HG02973 (cell line): ENCODE results near the gene TATDN3.
"Not testable (repeated sequence)": the region's sequence is repeated elsewhere in the genome, so short reads cannot be mapped to it uniquely, and the experiment has no call there.

Experiments
- ATAC-seq: cut with Tn5 transposase; IDR thresholded peaks from one replicate; pipeline ENCODE4 v1.9.1; 2021; ENCODE audit warnings: moderate library complexity; ENCODE audit not compliant: unreplicated experiment

The TATDN3 gene

DNA sequence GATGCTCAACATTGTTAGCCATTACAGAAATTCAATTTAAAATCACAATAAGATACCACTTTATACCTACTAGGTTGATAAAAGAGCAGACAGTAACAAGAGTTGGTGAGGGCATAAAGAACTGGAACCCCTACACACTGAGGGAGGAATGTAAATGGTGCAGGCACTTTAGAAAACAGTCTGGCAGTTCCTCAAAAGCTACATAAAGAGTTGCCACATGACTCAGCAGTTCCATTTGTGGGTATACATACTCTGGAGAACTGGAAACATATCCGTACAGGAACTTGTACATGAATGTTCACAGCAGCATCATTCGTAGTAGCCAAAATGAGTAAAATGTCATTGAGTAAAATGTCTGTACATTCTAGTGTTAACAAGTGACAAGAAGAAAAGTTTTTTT is 17.1 kb upstream of the TATDN3 start:
- no peak for ATAC-seq

DNA sequence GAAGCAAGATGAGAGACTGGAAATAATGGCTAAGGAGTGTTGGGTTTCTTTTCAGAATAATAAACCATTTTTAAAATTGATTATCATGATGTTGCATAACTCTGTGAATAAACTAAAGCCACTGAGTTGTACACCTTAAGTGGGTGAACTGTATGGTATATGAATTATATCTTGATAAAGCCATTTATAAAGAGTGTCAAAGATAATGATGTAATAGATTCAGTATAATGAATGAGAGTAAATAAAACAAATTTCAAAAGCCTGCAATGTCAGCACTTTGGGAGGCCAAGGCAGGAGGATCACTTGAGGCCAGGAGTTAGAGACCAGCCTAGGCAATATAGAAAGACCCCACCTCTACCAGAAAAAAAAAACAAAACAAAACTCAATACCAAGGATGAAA is 16.5 kb upstream of the TATDN3 start:
- ATAC-seq = no peak

DNA sequence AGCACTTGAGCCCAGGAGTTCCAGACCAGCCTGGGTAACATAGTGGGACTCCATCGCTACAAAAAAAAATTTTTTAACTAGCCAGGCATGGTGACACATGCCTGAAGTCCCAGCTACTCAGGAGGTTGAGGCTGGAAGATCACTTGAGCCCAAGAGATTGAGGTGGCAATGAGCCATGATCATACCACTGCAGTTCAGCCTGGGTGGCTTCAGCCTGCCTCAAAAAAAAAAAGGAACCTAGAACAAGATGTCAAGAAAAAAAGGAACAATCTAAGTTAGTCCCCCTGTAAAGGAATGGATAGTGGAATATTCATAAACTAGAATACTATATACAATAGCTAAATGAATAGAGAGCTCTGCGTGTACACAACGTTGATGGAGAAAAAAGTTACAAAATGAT is 14.5 kb upstream of the TATDN3 start:
- ATAC-seq = no peak

DNA sequence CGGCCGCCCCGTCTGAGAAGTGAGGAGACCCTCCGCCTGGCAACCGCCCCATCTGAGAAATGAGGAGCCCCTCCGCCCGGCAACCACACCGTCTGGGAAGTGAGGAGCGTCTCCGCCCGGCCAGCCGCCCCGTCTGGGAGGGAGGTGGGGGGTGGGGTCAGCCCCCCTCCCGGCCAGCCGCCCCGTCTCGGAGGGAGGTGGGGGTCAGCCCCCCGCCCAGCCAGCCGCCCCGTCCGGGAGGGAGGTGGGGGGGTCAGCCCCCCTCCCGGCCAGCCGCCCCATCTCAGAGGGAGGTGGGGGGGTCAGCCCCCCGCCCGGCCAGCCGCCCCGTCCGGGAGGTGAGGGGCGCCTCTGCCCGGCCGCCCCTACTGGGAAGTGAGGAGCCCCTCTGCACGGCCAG is 12.6 kb upstream of the TATDN3 start:
- ATAC-seq = not testable (repeated sequence)

DNA sequence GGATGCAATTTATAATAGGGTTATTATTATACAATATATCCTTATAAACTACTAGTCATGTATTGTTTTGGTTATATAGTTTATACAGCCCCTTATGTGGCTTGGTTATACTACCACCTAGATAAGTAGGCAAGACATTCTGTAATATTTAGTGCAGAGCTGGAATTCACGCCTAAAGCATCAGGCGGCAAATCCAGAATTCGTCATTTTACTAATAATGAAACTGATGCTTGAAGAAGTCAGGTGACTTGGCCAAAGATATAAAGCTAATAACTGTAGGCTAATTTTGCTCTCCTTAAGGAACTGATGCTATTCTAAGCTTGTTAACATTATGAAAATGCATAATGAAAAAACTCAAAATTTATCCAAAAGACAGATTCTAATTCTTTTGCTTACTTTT is 10.9 kb upstream of the TATDN3 start:
- ATAC-seq = no peak

DNA sequence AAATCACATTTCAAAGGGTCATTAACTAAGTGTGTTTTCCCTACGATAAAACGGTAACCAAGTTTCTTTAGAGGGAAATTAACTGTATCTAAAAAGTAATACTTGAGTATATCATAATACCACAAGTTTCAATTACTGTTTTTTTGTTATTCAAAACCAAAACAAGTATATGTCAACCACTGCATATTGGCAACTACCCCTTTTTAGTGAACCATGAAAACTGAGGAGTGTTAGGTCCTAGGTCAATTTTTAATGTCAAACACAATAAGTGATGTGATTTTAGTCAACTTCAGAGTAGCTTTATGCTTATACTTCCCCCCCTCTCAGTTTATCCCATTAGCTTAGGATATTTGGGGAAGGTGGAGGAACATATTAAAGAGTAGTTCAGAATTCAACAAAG is 10.5 kb upstream of the TATDN3 start:
- ATAC-seq = no peak

DNA sequence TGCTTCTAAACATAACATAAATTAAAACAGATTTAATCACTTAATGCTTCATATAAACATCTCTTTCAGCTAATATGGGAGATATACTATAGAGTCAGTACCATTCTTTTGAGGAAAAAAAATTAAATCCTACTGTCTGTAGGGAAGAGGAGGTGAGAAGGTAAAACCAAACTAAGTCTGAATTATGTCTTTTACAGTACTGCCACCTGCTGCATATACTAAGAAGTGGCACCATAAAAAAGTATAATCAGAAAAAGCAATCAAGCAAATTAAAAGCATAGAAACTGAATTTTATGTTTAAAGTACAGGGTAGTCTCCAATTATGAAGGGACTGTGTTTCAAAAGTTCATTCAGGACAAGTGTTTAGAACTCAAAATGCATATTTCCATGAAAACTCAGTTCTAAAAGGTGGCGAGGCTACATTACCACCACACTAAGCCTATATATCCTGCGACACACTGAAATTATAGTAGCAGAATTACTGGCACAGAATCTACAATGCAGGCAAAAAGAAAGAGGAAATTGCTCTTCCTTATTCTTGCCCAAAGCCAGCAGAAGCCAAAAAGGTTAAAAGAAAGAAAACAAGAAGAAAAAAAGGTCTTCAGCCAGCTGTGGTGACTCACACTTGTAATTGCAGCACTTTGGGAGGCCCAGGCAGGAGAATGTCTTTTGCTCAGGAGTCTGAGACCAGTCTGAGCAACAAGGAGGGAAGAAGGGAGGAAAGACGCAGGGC is 9.1 kb upstream of the TATDN3 start:
- no peak for ATAC-seq

DNA sequence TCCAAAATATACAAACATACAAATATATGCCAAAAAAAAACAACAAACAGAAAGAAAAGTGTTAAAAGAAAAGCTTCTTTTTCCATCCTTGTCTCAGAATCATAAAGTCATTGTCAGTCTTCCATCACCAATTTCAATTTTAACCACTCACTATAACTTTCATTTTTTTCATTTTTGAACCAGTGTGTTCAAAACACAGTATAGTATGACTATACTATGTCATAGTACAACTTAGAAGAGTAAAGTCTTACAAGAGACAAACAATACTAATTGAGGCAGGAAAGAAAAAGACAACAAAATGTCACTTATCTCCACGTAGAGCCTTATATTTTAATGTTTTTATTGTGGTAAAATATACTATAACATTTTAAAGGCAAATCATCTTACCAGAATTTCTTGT is 7.7 kb upstream of the TATDN3 start:
- no peak for ATAC-seq

DNA sequence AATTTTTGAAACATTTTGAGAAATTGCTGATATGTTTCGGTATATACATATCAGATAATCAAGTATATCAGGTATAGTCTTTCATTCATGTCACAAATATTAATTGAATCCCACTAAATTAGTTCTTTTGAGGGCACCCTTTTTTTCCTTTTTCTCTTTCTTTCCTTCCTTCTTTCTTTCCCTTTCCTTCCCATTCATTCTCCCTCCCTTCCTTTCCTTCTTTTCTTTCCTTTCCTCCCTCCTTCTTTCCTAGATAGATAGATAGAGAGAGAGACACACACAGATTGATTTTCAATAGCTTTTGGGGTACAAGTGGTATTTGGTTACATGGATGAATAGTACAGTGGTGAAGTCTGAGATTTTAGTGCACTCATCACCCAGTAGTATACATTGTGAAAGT is 5.8 kb upstream of the TATDN3 start:
- no peak for ATAC-seq

DNA sequence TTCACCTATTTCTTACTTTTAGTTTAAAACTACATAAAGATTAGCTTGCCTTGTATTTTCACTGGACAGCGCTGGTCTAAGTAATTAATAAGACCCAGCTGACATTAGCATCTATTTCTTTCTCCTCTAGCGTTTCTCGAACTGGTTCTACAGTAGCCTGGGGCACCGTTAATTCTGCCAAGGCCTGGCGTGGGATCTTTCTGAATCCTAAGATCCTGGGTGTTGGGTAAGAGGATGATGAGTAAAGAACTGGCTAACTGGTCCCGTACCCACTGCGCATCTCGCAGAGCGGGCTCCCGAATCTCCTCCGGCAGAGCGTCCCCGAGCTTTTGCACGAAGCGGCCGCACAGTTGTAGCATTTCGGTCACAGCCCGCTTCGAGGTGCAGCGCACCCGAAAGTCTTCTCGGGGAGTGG is 426 bp upstream of the TATDN3 start:
- ATAC-seq = peak; percentile 28

DNA sequence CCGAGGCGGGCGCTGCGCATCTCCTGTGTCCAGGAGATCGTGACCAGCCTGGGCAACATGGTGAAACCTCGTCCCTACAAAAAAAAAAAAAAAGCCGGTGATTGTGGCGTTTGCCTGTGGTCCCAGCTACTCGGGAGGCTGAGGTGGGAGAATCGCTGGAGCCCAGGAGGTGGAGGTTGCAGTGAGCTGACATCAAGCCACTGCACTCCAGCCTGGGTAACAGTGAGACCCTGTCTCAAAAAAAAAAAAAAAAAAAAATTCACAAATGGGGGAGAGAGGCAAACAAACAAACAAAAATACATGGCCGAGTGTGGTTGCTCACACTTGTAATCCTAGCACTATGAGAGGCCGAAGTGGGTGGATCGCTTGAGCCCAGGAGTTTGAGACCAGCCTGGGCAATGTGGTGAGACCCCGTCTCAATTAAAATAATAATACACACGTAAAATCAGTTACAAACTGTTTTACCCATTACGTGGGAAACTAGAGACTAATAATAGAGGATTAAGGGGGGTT is 758 bp downstream of the TATDN3 start:
- ATAC-seq = no peak

DNA sequence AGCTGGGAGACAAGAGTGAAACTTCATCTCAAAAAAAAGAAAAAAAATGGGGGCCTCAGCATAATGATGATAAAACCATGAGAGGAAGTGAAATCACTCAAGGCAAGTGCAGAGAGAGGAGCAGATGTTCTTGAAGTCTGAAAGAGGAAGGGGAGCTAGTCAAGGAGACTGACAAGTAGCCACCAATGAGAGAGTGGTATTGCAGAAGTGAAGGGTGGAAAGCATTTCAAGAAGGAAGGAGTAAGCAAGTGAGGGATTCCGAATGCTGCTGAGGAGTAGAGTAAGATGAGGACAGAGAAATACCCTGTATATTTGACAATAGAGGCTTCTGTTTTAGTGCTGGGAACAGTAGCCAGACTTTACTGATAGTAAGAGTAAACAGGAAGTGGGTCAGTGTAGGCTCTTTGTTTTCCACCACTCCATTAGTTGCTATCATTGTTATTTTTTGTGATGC is 2.9 kb downstream of the TATDN3 start:
- ATAC-seq = peak; percentile 84

DNA sequence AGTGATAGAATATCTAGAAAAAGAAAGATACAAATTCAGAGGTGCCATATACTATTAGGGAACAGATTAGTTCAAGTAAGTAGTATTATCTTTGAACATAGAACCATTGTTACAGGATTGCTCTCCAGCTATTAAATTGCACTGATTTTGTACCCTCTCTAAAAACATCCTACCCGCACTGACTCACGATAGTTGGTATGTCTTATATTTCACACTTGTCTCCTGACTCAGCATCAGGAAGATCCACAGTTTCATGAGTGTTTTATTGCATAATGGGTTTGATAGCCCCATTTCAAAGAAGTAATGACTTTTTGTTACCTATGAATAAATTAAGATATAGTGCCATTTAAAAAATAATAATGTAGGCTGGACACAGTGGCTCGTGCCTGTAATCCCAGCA is 6.0 kb downstream of the TATDN3 start:
- no peak for ATAC-seq

DNA sequence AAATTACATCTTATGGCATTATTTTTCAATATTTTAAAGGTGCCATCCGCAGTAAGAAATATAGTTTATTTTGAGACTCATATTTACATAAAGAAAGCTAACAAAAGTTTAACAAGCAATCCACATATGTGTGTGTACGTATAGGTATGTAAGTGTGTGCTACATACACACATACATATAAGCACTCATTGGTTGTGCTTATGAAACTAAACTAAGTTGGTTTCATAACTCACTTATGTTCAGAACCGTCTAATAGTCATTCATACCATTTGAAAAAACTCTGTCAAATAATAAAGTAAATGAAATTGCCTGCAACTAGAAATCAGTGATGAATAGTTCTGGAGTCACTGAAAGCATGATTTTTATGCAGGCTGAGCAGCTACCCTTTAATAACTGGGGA is 14.1 kb downstream of the TATDN3 start:
- no peak for ATAC-seq

DNA sequence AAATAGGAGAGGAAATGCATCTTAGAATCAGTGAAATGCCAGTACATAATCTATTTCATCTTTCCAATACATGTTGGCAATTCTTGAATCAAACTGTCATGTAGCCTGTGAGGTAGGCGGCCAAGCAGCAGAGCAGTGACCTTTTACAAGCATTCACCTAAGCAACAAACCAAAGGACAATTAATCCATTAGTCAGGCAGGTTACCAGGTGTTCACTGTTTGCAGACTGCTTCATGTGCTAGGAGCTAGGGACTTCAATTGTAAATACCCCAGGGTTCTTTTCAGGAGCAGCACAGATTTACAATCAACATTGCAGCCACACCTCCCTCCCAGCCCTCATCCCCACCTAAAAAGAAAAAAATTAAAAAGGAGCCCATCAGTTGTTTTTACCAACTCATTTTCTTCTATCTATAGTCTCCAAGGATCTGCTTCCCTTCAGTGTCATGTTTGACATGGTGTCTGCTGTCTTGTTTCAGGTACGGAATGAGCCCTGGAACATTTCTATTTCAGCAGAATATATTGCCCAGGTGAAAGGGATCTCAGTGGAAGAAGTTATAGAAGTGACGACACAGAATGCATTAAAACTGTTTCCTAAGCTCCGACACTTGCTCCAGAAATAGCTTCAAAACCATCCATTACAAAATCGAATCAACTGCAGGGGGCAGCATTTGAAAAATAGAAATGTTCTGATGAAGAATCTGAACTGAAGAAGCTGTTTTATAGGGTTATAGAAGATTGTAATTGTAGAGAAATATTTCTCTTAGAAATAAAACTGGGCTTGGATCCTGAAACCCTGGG is 23.0 kb downstream of the TATDN3 start:
- no peak for ATAC-seq

DNA sequence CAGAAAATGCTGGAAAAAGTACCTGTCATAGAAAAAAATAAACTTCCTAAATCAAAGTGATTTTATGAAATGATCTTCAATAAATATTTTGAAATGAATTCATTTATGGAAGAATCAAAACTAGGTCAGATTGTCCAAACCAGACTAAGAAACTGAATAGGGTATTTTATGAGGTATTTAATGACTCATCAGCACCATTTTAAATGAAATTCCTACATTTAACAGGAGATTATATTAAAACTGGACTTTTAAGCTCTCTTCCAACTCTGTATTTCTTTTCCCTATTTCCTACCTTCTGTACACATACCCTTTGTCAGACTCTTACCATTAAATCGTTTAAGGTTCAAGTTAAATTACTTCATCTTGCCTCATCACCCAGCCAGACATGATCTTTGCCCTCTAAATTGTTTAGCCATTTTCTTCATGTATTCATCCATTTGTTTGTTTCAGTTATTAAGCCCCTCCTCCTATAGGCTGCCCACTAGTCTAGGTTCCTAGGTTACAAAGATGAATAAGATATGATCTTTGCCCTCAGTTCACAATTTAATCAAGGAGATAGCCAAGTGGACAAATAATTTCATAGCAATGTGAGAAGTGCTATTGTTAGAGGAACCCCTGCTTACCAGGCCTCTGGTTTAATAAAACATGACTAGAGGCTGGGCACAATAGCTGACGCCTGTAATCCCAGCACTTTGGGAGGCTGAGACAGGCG is 25.0 kb downstream of the TATDN3 start:
- ATAC-seq = no peak

DNA sequence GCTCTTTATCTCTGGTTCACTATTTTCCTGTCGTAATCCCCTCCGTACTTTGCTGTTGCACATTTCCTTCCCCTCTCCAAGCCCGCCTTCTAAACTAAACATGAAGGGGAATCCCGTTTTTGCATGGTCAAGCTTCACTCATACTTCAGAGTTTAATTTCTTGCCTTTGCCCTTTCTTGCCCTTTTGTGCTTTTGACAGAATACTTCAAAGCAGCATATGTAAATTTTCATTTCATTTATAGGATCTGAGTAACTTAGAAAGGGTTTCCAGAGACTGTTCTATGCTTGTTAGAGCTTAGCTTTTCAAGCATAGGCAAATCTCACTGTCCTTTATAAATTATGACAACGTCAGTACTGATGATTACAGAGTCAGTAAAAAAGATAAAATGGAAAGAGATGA is 28.0 kb downstream of the TATDN3 start:
- peak; percentile 58 for ATAC-seq

DNA sequence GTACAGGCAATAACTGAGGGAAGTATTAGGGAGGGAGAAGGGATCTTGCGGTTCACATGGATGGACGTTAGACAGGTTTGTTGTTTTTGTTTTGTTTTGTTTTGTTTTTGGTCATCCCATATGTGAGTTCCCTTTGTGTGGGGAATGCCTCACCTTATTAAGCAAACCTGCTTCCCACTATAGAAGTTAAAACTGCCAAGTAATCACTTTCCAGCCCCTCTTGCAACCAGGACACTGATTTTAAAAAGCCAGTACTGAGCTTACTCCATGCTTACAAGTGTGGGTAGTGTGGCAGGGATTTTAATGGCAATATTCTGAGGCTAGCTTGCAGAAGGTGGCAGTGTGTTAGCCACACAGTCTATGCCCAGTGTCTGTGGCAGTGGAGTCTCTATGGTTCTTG is 29.3 kb downstream of the TATDN3 start:
- ATAC-seq = no peak

DNA sequence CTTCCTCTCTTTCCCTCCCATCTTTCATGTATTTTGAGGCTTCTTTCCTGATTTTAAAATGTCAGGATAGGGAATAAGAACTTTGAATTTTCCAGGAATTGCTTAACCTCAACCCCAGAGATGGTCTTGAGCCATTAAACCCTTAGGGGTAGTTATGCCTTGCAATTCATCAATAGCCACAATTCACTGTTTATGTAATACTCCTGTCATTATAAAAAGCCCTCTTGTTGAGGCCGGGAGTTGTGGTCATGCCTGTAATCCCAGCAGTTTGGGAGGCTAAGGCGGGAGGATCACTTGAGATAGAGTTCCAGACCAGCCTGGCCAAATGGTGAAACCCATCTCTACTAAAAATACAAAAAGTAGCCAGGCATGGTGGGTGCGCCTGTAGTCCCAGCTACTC is 31.3 kb downstream of the TATDN3 start:
- ATAC-seq = no peak

DNA sequence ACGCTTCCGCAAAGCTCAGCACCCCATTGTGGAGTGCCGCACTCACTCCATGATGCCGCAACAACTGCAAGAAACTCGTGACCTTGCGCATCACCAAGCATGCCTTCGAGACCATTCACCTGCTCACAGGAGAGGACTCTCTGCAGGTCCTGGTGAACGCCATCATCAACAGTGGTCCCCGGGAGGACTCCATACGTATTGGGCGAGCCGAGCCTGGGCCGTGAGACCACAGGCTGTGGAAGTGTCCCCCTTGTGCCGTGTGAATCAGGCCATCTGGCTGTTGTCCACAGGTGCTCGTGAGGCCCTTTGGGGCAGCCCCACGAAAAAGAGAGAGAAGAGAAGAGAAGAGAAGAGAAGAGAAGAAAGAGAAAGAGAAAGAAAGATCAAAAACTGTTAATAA is 32.5 kb downstream of the TATDN3 start:
- no peak for ATAC-seq

DNA sequence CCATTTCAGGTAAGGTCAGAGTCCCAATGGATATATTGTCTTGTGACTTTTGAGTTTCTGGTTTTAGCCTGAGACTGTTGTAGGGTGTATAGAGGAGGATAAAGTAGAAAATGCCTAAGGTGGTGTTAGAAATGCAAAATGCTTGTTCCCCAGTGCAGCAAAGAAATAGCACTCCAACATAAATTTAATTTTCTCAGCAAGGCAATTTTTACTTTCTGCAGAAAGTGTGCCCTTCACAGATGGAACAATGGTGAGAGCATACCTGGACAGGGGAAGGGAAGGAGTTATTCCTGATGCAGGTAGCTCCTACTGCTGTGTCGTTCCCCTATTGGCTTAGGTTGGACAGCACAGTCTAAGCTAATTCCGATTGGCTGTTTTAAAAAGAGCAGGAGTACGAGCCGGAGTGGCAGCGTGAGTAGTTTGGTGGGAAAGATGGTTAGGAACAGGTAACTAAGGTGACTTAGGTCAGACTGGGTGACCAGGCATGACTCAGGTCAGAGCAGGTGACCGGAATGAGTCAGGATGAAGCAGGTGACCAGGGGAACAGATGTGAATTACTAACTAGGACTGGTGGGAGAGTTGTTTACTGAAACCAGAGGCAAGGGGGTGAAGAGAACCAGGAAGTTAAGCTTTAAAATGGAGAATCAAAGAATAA is 34.2 kb downstream of the TATDN3 start:
- ATAC-seq = no peak
